ENCODE measurements around the gene EID3. TPM values are rescaled to one million over a fixed set of nuclear protein-coding genes. Genes with fewer than 3 reads are reported as not detected.

EID3 gene
- total RNA-seq, 3 donors from 2014 or later (not counting 1 experiment from before 2014, with no cell fraction given), result 10.4 to 13.0 (median 12.7) TPM

DNA sequence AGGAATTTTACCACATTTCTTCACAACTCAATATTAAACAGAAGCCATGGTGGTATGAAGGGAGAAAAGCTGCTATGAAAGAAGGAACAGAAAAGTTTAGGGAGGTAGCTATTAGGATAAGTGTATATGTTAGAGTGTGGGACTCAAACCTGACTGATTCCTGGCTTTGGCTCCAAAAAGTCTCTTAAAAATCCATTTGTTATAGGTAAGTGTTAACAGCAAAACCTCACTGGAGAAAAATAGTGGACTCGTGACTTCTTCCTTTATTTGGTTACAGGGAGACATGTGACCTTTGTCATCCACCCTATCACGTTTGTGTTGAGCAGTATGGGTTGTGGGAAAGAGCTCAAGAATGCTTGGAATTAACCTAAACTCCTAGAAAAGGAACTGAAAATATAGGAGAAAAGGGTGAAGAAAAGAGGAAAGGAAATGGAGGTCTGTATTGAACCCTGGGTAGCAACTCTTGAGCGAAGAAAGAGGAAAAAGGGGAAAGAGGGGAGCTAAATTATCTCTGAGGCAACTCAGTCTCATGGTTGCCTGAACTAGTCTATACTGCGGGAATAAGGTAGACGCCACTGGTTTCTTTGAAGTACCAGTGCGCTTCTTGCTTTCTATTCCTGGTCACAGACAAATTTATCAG is 3.6 kb upstream of the EID3 start:
- Mint-ChIP-seq H3K36me3 (no peaks in the 10 kb centered on the region), H3K27me3 (ENCODE audit: low read depth in 2 of 2) (no peaks in the 10 kb centered on the region), H3K9me3 (no peaks in the 10 kb centered on the region), H3K27ac (no peak overlapping the region), H3K4me1 (peaks cover 38 to 41% of the 10 kb centered on the region in 2 donors), H3K4me3 (no peak overlapping the region)
- intact Hi-C loops (cut with micrococcal nuclease), result loop anchor here (5.0 kb wide), 1 partner anchor 83 kb away; the partner anchor contains the start of gene TXNRD1
- Histone ChIP-seq H3K36me3 (ENCODE audit: control insufficient read depth, insufficient read depth, low read length) (peaks cover 5% of the 10 kb centered on the region), H3K27me3 (ENCODE audit: control insufficient read depth, insufficient read depth, low read length) (no peaks in the 10 kb centered on the region), H3K4me1 (ENCODE audit: control insufficient read depth, insufficient read depth, low read length) (peaks cover 11% of the 10 kb centered on the region), H3K9me3 (ENCODE audit: control insufficient read depth, insufficient read depth, low read length) (no peaks in the 10 kb centered on the region), H3K4me3 (ENCODE audit: low read length) (no peak overlapping the region), H3K27ac (ENCODE audit: low read length) (no peak overlapping the region)
- 100% methylated on average over 5 of the region's 6 CpGs for WGBS (ENCODE audit: insufficient coverage)
- DNase-seq (no peak), ATAC-seq (no peak)
- TF ChIP-seq, protein P1, sequence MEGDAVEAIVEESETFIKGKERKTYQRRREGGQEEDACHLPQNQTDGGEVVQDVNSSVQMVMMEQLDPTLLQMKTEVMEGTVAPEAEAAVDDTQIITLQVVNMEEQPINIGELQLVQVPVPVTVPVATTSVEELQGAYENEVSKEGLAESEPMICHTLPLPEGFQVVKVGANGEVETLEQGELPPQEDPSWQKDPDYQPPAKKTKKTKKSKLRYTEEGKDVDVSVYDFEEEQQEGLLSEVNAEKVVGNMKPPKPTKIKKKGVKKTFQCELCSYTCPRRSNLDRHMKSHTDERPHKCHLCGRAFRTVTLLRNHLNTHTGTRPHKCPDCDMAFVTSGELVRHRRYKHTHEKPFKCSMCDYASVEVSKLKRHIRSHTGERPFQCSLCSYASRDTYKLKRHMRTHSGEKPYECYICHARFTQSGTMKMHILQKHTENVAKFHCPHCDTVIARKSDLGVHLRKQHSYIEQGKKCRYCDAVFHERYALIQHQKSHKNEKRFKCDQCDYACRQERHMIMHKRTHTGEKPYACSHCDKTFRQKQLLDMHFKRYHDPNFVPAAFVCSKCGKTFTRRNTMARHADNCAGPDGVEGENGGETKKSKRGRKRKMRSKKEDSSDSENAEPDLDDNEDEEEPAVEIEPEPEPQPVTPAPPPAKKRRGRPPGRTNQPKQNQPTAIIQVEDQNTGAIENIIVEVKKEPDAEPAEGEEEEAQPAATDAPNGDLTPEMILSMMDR (IDR thresholded peaks at IDR 0.05), result no peak

DNA sequence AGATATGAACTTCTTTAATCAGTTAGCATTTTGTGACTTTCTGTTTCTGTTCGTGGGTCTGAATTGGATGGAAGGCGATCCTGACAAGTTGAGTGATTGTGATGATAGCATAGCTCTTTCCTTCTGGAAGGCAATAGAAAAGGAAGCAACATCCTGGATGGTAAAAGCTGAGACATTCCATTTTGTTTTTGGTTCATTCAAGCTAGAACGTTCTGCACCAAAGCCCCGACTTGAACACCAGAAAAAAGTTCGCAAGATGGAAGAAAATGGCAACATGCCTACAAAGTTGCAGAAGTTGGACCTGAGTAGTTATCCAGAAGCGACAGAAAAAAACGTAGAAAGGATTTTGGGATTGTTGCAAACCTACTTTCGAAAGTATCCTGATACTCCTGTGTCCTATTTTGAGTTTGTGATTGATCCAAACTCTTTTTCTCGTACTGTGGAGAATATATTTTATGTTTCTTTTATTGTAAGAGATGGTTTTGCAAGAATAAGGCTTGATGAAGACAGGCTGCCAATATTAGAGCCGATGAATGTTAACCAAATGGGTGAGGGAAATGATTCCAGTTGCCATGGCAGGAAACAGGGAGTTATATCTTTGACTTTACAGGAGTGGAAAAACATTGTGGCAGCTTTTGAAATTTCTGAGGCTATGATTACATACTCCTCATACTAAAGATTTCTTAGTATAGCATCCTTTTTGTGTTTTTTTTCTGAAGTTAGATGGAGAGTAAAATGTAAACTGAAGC is 896 bp downstream of the EID3 start:
- no peaks in the 10 kb centered on the region for H3K9me3 ChIP-seq (ENCODE audit: control insufficient read depth, insufficient read depth, low read length)
- H3K4me3 Mint-ChIP-seq, result peak overlapping the region; percentile 98
- peak overlapping the region; percentile 60 for H3K4me3 ChIP-seq (ENCODE audit: low read length)
- H3K27me3 ChIP-seq (ENCODE audit: control insufficient read depth, insufficient read depth, low read length), result no peaks in the 10 kb centered on the region
- H3K9me3 Mint-ChIP-seq, result no peaks in the 10 kb centered on the region
- intact Hi-C loops (cut with micrococcal nuclease), result loop anchor here (2.0 to 5.0 kb wide), 2 partner anchors 87 to 168 kb away; partner anchors contain the start of gene TXNRD1
- H3K36me3 Mint-ChIP-seq, result no peaks in the 10 kb centered on the region
- peak overlapping the region; percentile 94 to 96 for H3K27ac Mint-ChIP-seq
- DNase-seq (no peak), ATAC-seq (no peak)
- H3K4me1 Mint-ChIP-seq, result peaks cover 45 to 50% of the 10 kb centered on the region in 2 donors
- H3K27ac ChIP-seq (ENCODE audit: low read length), result peak overlapping the region; percentile 73
- no peaks in the 10 kb centered on the region for H3K27me3 Mint-ChIP-seq (ENCODE audit: low read depth in 2 of 2)
- WGBS (ENCODE audit: insufficient coverage), result 93% methylated on average over 10 of the region's 10 CpGs
- H3K36me3 ChIP-seq (ENCODE audit: control insufficient read depth, insufficient read depth, low read length), result no peaks in the 10 kb centered on the region
- TF ChIP-seq, protein P1 (IDR thresholded peaks at IDR 0.05), result no peak
- H3K4me1 ChIP-seq (ENCODE audit: control insufficient read depth, insufficient read depth, low read length), result peaks cover 11% of the 10 kb centered on the region

DNA sequence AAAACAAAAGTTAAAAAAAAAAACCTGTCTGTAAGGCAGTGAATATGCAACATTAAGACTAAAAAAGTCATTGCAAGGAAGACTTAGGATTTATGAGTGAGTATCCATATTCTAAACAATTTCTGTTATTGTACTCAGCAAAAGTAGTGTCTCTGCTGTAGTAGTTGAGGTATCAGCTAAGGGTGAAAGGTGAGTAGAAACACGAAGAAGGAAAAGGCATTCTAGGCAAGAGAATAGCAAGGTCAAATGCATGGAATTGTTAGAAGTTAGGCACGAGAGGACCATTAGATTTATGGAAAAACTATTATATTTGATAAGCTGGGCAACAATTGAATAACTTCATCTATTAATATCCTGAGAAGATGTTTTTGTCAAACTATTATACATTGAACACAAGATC is 1.8 kb downstream of the EID3 start:
- Mint-ChIP-seq H3K27me3 (ENCODE audit: low read depth in 2 of 2) (no peaks in the 10 kb centered on the region), H3K36me3 (no peaks in the 10 kb centered on the region), H3K27ac (peak overlapping the region in 1 of 2 donors; percentile 94), H3K4me1 (peaks cover 45 to 56% of the 10 kb centered on the region in 2 donors), H3K4me3 (peak overlapping the region; percentile 98), H3K9me3 (no peaks in the 10 kb centered on the region)
- H3K36me3 ChIP-seq (ENCODE audit: control insufficient read depth, insufficient read depth, low read length), result no peaks in the 10 kb centered on the region
- H3K27ac ChIP-seq (ENCODE audit: low read length), result no peak overlapping the region
- intact Hi-C loops (cut with micrococcal nuclease), result loop anchor here (2.0 kb wide), 1 partner anchor 169 kb away; no protein-coding TSS in a partner anchor
- H3K9me3 ChIP-seq (ENCODE audit: control insufficient read depth, insufficient read depth, low read length), result no peaks in the 10 kb centered on the region
- WGBS (ENCODE audit: insufficient coverage), result 100% methylated on average over 2 of the region's 2 CpGs
- H3K4me3 ChIP-seq (ENCODE audit: low read length), result no peak overlapping the region
- H3K4me1 ChIP-seq (ENCODE audit: control insufficient read depth, insufficient read depth, low read length), result peaks cover 11% of the 10 kb centered on the region
- H3K27me3 ChIP-seq (ENCODE audit: control insufficient read depth, insufficient read depth, low read length), result no peaks in the 10 kb centered on the region
- DNase-seq (no peak), ATAC-seq (no peak)
- TF ChIP-seq, protein P1 (IDR thresholded peaks at IDR 0.05), result no peak

Measured in natural killer cell (primary cell).